ENCODE data around the gene ZNF23. TPM values are rescaled to one million over a fixed set of nuclear protein-coding genes. Genes with fewer than 3 reads are reported as not detected.
A peak's percentile ranks its signal among the peaks of the same experiment; 100 is the strongest.

The ZNF23 gene
- total RNA-seq, 1 donor from 2014 or later: 18.2 TPM

- Mint-ChIP-seq H3K9me3 (peaks cover 5% of the 10 kb centered on the region), H3K27ac (peak overlapping the region; percentile 97), H3K27me3 (ENCODE audit: insufficient read depth, low read depth) (peaks cover 31% of the 10 kb centered on the region), H3K4me3 (peak overlapping the region; percentile 91), H3K4me1 (peaks cover 11% of the 10 kb centered on the region), H3K36me3 (peaks cover 2% of the 10 kb centered on the region)
- no peak for TF ChIP-seq EZH2 (IDR thresholded peaks at IDR 0.05)
- TF ChIP-seq, protein P1, sequence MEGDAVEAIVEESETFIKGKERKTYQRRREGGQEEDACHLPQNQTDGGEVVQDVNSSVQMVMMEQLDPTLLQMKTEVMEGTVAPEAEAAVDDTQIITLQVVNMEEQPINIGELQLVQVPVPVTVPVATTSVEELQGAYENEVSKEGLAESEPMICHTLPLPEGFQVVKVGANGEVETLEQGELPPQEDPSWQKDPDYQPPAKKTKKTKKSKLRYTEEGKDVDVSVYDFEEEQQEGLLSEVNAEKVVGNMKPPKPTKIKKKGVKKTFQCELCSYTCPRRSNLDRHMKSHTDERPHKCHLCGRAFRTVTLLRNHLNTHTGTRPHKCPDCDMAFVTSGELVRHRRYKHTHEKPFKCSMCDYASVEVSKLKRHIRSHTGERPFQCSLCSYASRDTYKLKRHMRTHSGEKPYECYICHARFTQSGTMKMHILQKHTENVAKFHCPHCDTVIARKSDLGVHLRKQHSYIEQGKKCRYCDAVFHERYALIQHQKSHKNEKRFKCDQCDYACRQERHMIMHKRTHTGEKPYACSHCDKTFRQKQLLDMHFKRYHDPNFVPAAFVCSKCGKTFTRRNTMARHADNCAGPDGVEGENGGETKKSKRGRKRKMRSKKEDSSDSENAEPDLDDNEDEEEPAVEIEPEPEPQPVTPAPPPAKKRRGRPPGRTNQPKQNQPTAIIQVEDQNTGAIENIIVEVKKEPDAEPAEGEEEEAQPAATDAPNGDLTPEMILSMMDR (IDR thresholded peaks at IDR 0.05): no peak
- no peak for TF ChIP-seq EZH2phosphoT487 (IDR thresholded peaks at IDR 0.05)
- Histone ChIP-seq H3K27ac (no peak overlapping the region), H3K36me3 (no peaks in the 10 kb centered on the region), H3K27me3 (peaks cover 55% of the 10 kb centered on the region), H4K20me1 (ENCODE audit: low read depth) (peaks cover 6% of the 10 kb centered on the region), H3K9me3 (ENCODE audit: low read depth) (no peaks in the 10 kb centered on the region), H3K9ac (no peak overlapping the region), H3K4me2 (peak overlapping the region; percentile 89), H3K4me1 (no peaks in the 10 kb centered on the region), H2AFZ (replicated peaks) (peak overlapping the region; percentile 87), H3F3A (ENCODE audit: low read depth) (peaks cover 11% of the 10 kb centered on the region), H3K79me2 (ENCODE audit: low read depth) (no peaks in the 10 kb centered on the region), H3K4me3 (peak overlapping the region; percentile 84)
- peak; percentile 88 for DNase-seq (ENCODE audit: low spot score)
Measured at GRCh38 chr16:71426069-71426879, 35.8 kb downstream of the ZNF23 start.

- H3K36me3 ChIP-seq: no peaks in the 10 kb centered on the region
- DNase-seq (ENCODE audit: low spot score): no peak
- no peaks in the 10 kb centered on the region for H3K4me1 ChIP-seq
- peaks cover 6% of the 10 kb centered on the region for H4K20me1 ChIP-seq (ENCODE audit: low read depth)
- no peak overlapping the region for H3K27ac Mint-ChIP-seq
- peaks cover 11% of the 10 kb centered on the region for H3F3A ChIP-seq (ENCODE audit: low read depth)
- peaks cover 52% of the 10 kb centered on the region for H3K27me3 ChIP-seq
- H3K27ac ChIP-seq: no peak overlapping the region
- H2AFZ ChIP-seq (replicated peaks): peak overlapping the region; percentile 87
- no peaks in the 10 kb centered on the region for H3K79me2 ChIP-seq (ENCODE audit: low read depth)
- H3K9me3 ChIP-seq (ENCODE audit: low read depth): no peaks in the 10 kb centered on the region
- H3K4me2 ChIP-seq: peak overlapping the region; percentile 89
- H3K27me3 Mint-ChIP-seq (ENCODE audit: insufficient read depth, low read depth): peaks cover 30% of the 10 kb centered on the region
- no peak overlapping the region for H3K9ac ChIP-seq
- H3K4me1 Mint-ChIP-seq: peaks cover 11% of the 10 kb centered on the region
- TF ChIP-seq, protein P1 (IDR thresholded peaks at IDR 0.05): no peak
- TF ChIP-seq EZH2phosphoT487 (IDR thresholded peaks at IDR 0.05) (no peak), EZH2 (IDR thresholded peaks at IDR 0.05) (no peak)
- peak overlapping the region; percentile 91 for H3K4me3 Mint-ChIP-seq
- H3K9me3 Mint-ChIP-seq: peaks cover 5% of the 10 kb centered on the region
- H3K4me3 ChIP-seq: peak overlapping the region; percentile 84
- H3K36me3 Mint-ChIP-seq: peaks cover 2% of the 10 kb centered on the region
Measured at GRCh38 chr16:71425746-71426068, 36.3 kb downstream of the ZNF23 start.

DNA sequence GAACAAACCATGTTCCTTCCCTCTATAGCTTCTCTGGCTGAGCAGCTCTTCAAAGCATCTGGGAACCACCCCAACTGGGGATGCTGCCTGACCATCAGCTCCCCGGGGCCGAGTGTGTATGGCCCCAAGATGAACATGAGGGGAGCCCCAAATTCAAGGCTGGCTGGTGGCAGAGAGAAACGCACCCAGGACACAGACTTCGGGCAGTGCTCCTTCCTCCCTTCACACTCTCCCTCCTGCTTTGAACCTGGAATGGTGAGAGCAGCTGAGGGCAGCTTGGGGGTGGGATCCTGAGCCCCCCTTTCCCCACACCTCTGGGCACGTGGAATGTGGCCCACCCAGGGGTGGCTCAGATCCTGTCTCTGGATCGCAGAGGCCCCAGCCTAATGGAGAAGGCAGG lies 37.4 kb downstream of the ZNF23 start:
- Mint-ChIP-seq H3K9me3 (peaks cover 8% of the 10 kb centered on the region), H3K36me3 (peaks cover 2% of the 10 kb centered on the region), H3K27ac (no peak overlapping the region), H3K4me3 (peak overlapping the region; percentile 91), H3K4me1 (peaks cover 11% of the 10 kb centered on the region), H3K27me3 (ENCODE audit: insufficient read depth, low read depth) (peaks cover 28% of the 10 kb centered on the region)
- no peaks in the 10 kb centered on the region for H3K36me3 ChIP-seq
- H3K9me3 ChIP-seq (ENCODE audit: low read depth): no peaks in the 10 kb centered on the region
- H3K4me3 ChIP-seq: no peak overlapping the region
- no peak for DNase-seq (ENCODE audit: low spot score)
- H3K79me2 ChIP-seq (ENCODE audit: low read depth): no peaks in the 10 kb centered on the region
- no peaks in the 10 kb centered on the region for H3K4me1 ChIP-seq
- peaks cover 11% of the 10 kb centered on the region for H3F3A ChIP-seq (ENCODE audit: low read depth)
- TF ChIP-seq EZH2phosphoT487 (IDR thresholded peaks at IDR 0.05): no peak
- no peak for TF ChIP-seq EZH2 (IDR thresholded peaks at IDR 0.05)
- TF ChIP-seq, protein P1 (IDR thresholded peaks at IDR 0.05): no peak
- H3K9ac ChIP-seq: no peak overlapping the region
- H3K27me3 ChIP-seq: peaks cover 41% of the 10 kb centered on the region
- H4K20me1 ChIP-seq (ENCODE audit: low read depth): peaks cover 6% of the 10 kb centered on the region
- no peak overlapping the region for H3K4me2 ChIP-seq
- no peak overlapping the region for H2AFZ ChIP-seq (replicated peaks)
- no peak overlapping the region for H3K27ac ChIP-seq

Measured in neural progenitor cell (in vitro differentiated cells).